ENCODE measurements around the gene LSM14A.
A peak's percentile ranks its signal among the peaks of the same experiment; 100 is the strongest.

The LSM14A gene

DNA sequence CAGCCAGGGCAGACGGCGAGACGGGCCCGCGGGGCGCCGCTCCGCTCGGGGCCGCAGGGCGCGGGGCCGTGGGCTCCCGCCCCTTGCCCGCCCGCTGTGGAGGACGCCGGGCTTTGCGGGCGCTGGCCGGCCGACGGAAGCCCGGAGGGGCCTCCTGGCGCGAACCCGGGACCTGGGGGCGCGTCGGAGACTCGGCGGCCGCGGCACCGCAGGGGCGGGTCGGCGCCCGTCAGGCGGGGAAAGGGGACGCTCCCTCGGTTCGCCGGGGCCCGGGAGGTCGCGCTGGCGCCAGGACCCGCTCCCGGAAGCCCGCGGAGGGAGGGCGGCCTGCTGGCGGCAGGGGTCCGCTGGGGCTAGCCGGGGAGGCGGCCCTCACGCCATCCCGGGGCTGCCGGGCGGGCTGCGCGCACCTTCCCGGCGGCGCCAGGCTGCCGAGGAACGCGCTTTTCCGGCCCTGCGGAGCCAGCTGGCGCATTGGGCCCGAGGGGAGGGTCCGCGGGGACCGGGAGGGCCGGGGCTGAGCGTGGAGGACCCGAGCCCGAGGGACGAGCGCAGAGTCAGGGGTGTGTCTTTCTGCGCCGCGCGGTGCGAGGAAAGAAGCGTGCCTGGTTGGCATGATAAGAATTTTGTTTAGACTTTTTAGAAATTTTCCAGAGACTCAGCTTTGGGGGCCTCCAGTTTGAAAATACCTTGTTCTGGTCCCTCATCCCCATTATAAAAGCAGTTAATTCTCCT, 82.6 kb downstream of the LSM14A start:
- no peak for DNase-seq (ENCODE audit: low read depth in 2 of 2)

DNA sequence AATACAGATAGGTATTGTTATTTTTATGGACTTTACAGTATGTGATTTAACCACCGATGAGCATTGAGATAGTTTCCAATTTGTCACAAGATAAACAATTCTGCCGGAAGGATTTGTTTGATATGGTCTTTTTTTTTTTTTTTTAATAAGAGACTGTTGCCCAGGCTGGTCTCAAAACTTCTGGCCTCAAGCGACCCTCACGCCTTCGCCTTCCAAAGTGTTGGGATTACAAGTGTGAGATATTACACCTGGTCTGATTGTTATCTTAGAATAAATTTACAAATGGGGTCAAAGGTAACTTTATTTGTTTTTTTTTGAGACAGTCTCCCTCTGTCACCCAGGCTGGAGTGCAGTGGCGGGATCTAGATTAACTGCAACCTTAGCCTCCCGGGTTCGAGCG, 83.2 kb downstream of the LSM14A start:
- no peak for DNase-seq (ENCODE audit: low read depth in 2 of 2)

DNA sequence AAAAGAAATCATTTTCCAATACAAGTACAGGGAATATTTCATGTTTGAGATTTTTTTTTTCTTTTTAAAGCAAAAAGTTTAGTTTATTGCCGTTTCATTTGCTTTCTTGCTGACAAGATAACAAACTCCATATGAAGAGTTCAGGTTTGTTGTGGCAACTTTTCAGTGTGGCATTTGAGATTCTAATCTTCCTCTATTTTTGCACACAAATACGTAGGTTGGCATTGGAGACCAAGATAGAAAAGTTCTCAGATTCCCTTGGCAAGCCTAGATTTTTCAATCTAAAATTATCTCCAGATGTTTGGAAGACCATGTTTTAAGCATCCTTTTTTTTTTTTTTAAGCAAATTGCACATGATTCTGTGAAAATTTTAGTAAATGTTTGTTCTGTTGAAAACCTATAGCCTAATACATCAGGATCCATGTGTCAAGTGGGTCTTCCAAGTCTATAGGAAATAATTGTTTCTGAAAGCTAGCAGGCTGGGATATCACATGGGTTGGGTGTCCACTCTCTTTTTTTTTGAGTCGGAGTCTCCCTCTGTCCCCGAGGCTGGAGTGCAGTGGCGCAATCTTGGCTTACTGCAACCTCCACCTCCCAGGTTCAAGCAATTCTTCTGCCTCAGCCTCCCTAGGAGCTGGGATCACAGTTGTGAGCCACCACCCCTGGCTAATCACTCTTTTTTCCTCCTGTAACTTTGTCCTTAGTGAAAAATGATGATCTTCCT, 84.7 kb downstream of the LSM14A start:
- no peak for DNase-seq (ENCODE audit: low read depth in 2 of 2)

- DNase-seq (ENCODE audit: low read depth in 2 of 2) = no peak
Observed at GRCh38 chr19:34257559-34257924, 85.2 kb downstream of the LSM14A start.

DNA sequence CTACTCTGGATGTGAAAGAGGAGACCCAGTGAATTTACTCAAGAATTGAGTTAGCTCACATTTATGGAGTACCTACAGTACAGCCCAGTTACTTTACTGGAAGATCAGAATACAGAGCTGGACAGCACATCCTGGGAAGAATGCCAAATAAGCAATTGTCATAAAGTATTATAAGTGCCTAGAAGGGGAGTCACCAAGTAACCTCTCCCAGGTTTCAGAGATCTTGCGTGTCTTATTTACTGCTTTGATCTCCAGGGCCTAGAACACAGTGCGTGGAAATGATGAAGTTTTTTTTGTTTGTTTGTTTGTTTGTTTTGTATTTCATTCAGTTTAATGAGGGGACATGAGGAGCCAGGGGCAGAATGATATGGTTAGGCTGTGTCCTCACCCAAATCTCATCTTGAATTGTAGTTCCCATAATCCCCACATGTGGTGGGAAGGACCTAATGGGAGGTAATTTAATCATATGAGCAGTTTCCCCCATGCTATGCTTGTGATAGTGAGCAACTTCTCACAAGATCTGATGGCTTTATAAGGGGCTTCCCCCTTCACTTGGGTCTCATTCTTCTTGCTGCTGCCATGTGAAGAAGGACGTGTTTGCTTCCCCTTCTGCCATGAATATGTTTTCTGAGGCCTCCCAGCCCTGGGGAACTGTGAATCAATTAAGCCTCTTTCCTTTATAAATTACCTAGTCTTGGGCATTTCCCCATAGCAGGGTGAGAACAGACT, 87.2 kb downstream of the LSM14A start:
- no peak for DNase-seq (ENCODE audit: low read depth in 2 of 2)

GRCh38 chr19:34260771-34261173, 88.5 kb downstream of the LSM14A start:
- no peak for DNase-seq (ENCODE audit: low read depth in 2 of 2)

DNA sequence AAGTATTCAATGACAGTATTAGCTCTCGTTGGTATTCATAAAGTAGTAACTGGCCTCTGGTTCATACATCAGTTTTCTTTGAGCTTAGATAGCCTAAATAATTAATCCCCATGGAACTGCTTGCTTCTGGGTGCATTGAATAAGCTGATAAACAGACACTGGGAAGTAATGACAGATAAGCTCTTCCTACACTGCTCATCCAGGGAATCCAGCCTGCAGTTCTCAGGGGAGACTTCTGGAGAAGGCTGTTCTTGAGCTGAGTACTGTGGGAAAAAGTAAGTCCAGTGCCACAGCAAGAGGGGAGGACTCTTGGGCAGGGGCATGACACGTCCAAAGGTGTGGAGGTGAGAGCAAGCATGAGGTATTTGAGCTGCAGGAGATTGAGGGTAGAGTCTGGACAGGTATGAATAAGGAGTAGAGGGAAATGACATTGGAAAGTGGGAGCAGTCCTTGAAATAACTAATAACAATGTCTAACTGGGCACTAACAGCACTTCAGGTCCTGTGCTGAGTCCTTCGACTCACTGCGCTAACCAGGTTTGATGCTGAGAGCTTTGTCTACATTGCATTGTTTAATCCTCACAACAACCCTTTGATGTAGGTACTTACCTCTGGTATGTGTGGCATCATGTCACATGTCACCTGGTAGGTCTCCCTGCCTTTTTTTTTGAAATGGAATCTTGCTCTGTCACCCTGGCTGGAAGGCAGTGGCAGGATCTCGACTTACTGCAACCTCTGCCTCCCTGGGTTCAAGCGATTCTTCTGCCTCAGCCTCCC, 89.2 kb downstream of the LSM14A start:
- DNase-seq (ENCODE audit: low read depth in 2 of 2) = no peak

- no peak for DNase-seq (ENCODE audit: low read depth in 2 of 2)
Observed at GRCh38 chr19:34263745-34264237, 91.5 kb downstream of the LSM14A start.

DNA sequence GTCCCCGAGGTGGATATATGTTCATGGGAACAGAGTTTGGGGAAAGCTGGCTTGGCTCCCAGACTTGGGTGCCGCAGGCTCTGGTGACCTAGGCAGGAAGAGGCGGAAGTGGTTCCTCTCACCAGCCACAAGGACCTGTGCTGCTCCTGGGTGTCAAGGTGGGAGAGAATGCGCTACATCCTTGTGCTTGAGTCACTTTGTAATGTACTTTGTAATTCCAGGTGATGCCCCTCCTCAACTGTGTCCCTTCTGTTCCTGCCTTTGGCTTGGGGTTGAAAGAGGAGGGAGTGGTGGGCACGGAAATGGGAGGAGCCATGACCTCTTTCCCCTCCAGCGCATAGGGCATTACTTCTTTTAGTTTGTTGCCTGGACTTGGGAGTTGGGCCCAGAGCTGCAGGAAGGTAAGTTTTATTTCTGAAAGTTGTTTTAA, 92.9 kb downstream of the LSM14A start:
- no peak for DNase-seq (ENCODE audit: low read depth in 2 of 2)

DNA sequence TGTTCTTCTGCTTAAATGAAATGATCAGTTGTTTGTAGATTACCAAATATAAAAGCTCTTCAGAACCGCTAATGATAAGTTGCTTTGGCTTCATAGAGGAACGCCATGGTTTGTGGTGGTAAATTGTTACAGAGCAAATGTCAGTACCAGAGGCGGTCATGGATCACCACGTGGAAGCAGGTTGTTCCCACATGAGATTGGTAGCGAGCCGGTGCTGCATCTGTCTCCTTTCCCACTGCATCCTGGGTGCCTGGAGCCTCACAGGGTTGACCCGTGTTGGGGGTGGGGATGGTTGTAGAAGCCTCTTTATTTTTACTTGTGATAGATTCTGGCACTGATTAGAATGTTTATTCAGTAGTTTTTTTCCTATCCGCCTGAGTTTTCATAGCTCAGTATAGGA, 96.8 kb downstream of the LSM14A start:
- no peak for DNase-seq (ENCODE audit: low read depth in 2 of 2)

DNA sequence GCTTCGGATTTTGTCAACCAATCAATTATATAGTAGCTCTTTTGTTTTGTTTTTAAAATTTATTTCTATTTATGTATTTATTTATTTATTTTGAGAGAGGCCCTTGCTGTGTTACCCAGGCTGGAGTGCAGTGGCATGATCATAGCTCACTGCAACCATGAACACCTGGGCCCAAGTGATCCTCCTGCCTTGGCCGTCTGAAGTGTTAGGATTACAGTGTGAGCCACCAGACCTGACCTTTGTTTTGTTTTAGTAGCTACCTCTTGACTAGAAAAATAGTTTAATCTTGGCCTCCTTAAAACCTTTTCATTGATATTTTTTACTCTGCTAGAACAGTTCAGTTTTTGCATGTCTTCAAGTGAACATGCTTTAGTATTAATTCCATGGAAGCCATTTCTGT, 97.2 kb downstream of the LSM14A start:
- no peak for DNase-seq (ENCODE audit: low read depth in 2 of 2)

GRCh38 chr19:34269968-34270621, 97.8 kb downstream of the LSM14A start:
- no peak for DNase-seq (ENCODE audit: low read depth in 2 of 2)

- no peak for DNase-seq (ENCODE audit: low read depth in 2 of 2)
Observed at GRCh38 chr19:34273121-34273520, 100.8 kb downstream of the LSM14A start.

DNA sequence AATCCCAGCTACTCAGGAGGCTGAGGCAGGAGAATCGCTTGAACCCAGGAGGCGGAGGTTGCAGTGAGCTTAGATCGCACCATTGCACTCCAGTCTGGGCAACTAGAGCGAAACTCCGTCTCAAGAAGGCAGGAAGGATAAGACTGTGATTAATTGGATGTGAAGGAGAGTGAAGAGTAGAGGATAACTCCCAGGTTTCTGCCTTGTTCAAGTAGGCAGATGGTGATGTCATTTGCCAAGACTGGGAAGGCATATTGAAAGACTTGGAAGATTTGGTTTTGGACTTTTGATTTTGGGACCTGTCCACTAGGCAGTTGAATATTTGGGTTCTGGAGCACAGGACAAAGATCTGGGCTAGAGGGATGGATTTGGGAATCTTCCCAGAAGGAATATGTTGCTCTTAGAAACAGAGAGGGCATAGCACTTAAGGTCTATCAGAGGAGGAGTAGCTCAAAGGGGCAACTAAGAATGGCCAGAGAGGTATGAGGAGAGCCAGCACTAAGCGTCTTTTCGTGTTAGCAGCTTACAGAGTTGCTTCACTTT, 102.1 kb downstream of the LSM14A start:
- no peak for DNase-seq (ENCODE audit: low read depth in 2 of 2)

- peak; percentile 98 to 99 for DNase-seq (ENCODE audit: low read depth in 2 of 2)
Observed at GRCh38 chr19:34274827-34275625, 102.7 kb downstream of the LSM14A start.

- DNase-seq (ENCODE audit: low read depth in 2 of 2) = no peak
Observed at GRCh38 chr19:34275705-34276104, 103.4 kb downstream of the LSM14A start.

DNA sequence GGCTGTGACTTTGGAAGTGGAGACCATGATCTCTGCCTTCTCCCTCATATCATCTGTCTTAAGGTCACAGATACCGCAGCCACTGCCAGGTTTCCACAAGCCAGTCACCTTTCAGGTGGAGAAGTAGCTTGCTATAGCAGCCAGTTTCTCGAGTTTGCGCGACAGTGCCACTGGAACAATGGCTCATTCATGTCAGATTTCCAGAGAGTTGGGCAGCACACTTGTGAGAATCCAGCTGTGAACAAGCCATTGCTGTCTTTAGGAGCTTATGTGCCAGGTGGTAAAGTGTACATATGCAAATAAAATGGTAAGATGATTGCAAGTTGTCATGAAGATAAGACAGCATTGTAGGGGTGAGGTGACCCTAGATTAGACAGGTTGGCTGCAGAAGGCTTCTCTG, 104.3 kb downstream of the LSM14A start:
- no peak for DNase-seq (ENCODE audit: low read depth in 2 of 2)

DNA sequence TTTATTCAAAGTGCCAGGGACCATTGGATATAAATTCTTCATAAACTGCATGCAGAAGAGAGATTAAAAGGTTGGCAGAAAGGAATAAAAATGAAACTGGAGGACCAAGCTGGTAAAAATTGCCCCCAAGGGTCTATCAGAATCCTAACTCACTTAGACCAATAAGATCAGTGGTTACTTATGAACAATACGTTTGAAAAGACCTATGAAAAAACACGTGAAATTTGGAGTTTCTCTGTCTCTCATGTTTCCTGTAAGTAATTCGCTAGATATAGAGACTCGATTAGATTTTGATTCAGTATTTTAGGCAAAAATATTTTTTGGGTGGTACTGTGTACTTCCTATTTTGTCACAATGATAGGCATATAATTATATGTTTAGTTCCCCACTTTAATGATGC, 104.9 kb downstream of the LSM14A start:
- no peak for DNase-seq (ENCODE audit: low read depth in 2 of 2)

GRCh38 chr19:34278783-34279182, 106.5 kb downstream of the LSM14A start:
- DNase-seq (ENCODE audit: low read depth in 2 of 2) = no peak

All from fibroblast of skin of left quadriceps (primary cell).